Subcutaneous adipose tissue (tissue), 4 donors: ENCODE results near the gene HAUS1. TPM values are rescaled to one million over a fixed set of nuclear protein-coding genes. Genes with fewer than 3 reads are reported as not detected.

Experiments
- CTCF ChIP-seq: fragments of 450-650 bp; IDR thresholded peaks from one replicate; pipeline ENCODE4 v1.5.1; 2016; ENCODE audit warnings: low read depth, mild to moderate bottlenecking, control low read depth, antibody characterized with exemption, moderate library complexity
- total RNA-seq, 4 donors: library from RNA; depleted of rRNA; stranded (reverse); fragments of >200 nt; gene quantifications; one replicate each; pipeline ENCODE4 v1.1.0, GENCODE V29; 2016

Gene HAUS1
- total RNA-seq, 4 donors from 2014 or later: 27.2 to 43.4 (median 33.5) TPM

- no peak for TF ChIP-seq CTCF
Measured at GRCh38 chr18:46152436-46152807, 48.2 kb downstream of the HAUS1 start.

GRCh38 chr18:46152808-46153617, 48.8 kb downstream of the HAUS1 start:
- TF ChIP-seq CTCF: no peak

- no peak for TF ChIP-seq CTCF
Measured at GRCh38 chr18:46155641-46156051, 51.5 kb downstream of the HAUS1 start.

GRCh38 chr18:46156124-46156745, 52.0 kb downstream of the HAUS1 start:
- TF ChIP-seq CTCF: no peak

- TF ChIP-seq CTCF: no peak
Measured at GRCh38 chr18:46156843-46157242, 52.7 kb downstream of the HAUS1 start.

GRCh38 chr18:46158499-46158898, 54.3 kb downstream of the HAUS1 start:
- TF ChIP-seq CTCF: no peak

- no peak for TF ChIP-seq CTCF
Measured at GRCh38 chr18:46160050-46160798, 56.0 kb downstream of the HAUS1 start.
